RWPE2 (cell line): ENCODE results near the gene HYOU1.
"Not testable (repeated sequence)": the region's sequence is repeated elsewhere in the genome, so short reads cannot be mapped to it uniquely, and the experiment has no call there.

Source experiments
- ATAC-seq: fragments of 200-7000 bp; cut with Tn5 transposase; 3 replicates; pipeline ENCODE4 v1.9.1; 2021; ENCODE audit warnings: low read depth
- DNase-seq: peaks from one replicate; pipeline ENCODE4 v3.0.0-alpha.2; 2020; ENCODE audit warnings: low spot score
- H3K27ac ChIP-seq: fragments of 450-650 bp; 2 replicates; pipeline ENCODE4 v1.5.1; 2017; ENCODE audit warnings: mild to moderate bottlenecking; ENCODE audit not compliant: poor library complexity, severe bottlenecking
- H3K27me3 ChIP-seq: fragments of 250-450 bp; sonication (Bioruptor Pico); 2 replicates; pipeline ENCODE4 v1.5.1; 2021; ENCODE audit warnings: mild to moderate bottlenecking, moderate library complexity; ENCODE audit not compliant: insufficient read depth, poor library complexity, severe bottlenecking
- H3K36me3 ChIP-seq: fragments of 250-450 bp; sonication (Bioruptor Pico); 2 replicates; pipeline ENCODE4 v1.5.1; 2020; ENCODE audit warnings: low read depth, mild to moderate bottlenecking, moderate library complexity
- H3K4me1 ChIP-seq: fragments of 250-450 bp; sonication (Bioruptor Pico); 2 replicates; pipeline ENCODE4 v1.5.1; 2021; ENCODE audit warnings: mild to moderate bottlenecking, moderate library complexity; ENCODE audit not compliant: insufficient read depth, poor library complexity, severe bottlenecking
- H3K4me3 ChIP-seq: fragments of 250-450 bp; sonication (Bioruptor Pico); 2 replicates; pipeline ENCODE4 v1.5.1; 2021; ENCODE audit warnings: mild to moderate bottlenecking, moderate library complexity; ENCODE audit not compliant: severe bottlenecking
- H3K9me3 ChIP-seq: fragments of 250-450 bp; sonication (Bioruptor Pico); 2 replicates; pipeline ENCODE4 v1.5.1; 2021; ENCODE audit warnings: mild to moderate bottlenecking, moderate library complexity; ENCODE audit not compliant: severe bottlenecking
- CTCF ChIP-seq: fragments of 450-650 bp; IDR thresholded peaks from one replicate; pipeline ENCODE4 v1.5.1; 2017; ENCODE audit warnings: mild to moderate bottlenecking, moderate library complexity; ENCODE audit not compliant: poor library complexity, severe bottlenecking

Gene HYOU1

GRCh38 chr11:119044708-119045107 lies 12.3 kb downstream of the HYOU1 start:
- Histone ChIP-seq H3K4me1 (no peaks in the 10 kb centered on the region), H3K36me3 (peaks cover 52% of the 10 kb centered on the region), H3K27me3 (no peaks in the 10 kb centered on the region), H3K9me3 (no peaks in the 10 kb centered on the region), H3K4me3 (no peak overlapping the region), H3K27ac (no peak overlapping the region)
- ATAC-seq: peak; percentile 17; the same call in 2 of the 3 replicates
- no peak for TF ChIP-seq CTCF
- no peak for DNase-seq

- Histone ChIP-seq H3K9me3 (no peaks in the 10 kb centered on the region), H3K4me3 (no peak overlapping the region), H3K4me1 (no peaks in the 10 kb centered on the region), H3K27me3 (no peaks in the 10 kb centered on the region), H3K36me3 (peaks cover 34% of the 10 kb centered on the region), H3K27ac (no peak overlapping the region)
- no peak for TF ChIP-seq CTCF
- ATAC-seq (no peak), DNase-seq (no peak)
These were observed 14.1 kb downstream of the HYOU1 start for GRCh38 chr11:119042927-119043326.

GRCh38 chr11:119041821-119042514 lies 15.0 kb downstream of the HYOU1 start:
- no peaks in the 10 kb centered on the region for H3K9me3 ChIP-seq
- peaks cover 24% of the 10 kb centered on the region for H3K36me3 ChIP-seq
- H3K27me3 ChIP-seq: no peaks in the 10 kb centered on the region
- ATAC-seq (peak; percentile 40; the same call in 2 of the 3 replicates), DNase-seq (no peak)
- no peak for TF ChIP-seq CTCF
- H3K27ac ChIP-seq: no peak overlapping the region
- H3K4me1 ChIP-seq: no peaks in the 10 kb centered on the region
- no peak overlapping the region for H3K4me3 ChIP-seq

GRCh38 chr11:119039471-119039870 lies 17.5 kb downstream of the HYOU1 start:
- H3K36me3 ChIP-seq, H3K27ac ChIP-seq, DNase-seq, H3K27me3 ChIP-seq, H3K4me1 ChIP-seq, ATAC-seq, H3K4me3 ChIP-seq, H3K9me3 ChIP-seq: not testable (repeated sequence)

- no peak overlapping the region for H3K27ac ChIP-seq
- no peak for TF ChIP-seq CTCF
- DNase-seq: no peak
- H3K4me1 ChIP-seq: no peaks in the 10 kb centered on the region
- H3K36me3 ChIP-seq: no peaks in the 10 kb centered on the region
- H3K27me3 ChIP-seq: no peaks in the 10 kb centered on the region
- H3K4me3 ChIP-seq: no peak overlapping the region
- no peaks in the 10 kb centered on the region for H3K9me3 ChIP-seq
- ATAC-seq: no peak
These were observed 18.1 kb downstream of the HYOU1 start for GRCh38 chr11:119038884-119039283.
